ENCODE measurements around the gene SNCA.

- TF ChIP-seq CTCF (conservative IDR thresholded peaks at IDR 0.05; ENCODE audit: low read depth, low read length) (no peak), EZH2 (IDR thresholded peaks at IDR 0.05; ENCODE audit: borderline replicate concordance, low read depth, low read length, poor library complexity, severe bottlenecking) (no peak)
These were observed 773 bp downstream of the SNCA start for GRCh38 chr4:89836031-89836745.

All from A673 (cell line).